Ishikawa (cell line): ENCODE results near the gene TEX35.

Experiments used
- CEBPB ChIP-seq: IDR thresholded peaks from 2 replicates; pipeline ENCODE4 v1.6.1; 2012
- CREB1 ChIP-seq: IDR thresholded peaks from 2 replicates; pipeline ENCODE4 v1.6.1; 2012; ENCODE audit warnings: low read depth
- EGR1 ChIP-seq: IDR thresholded peaks from 2 replicates; pipeline ENCODE4 v1.6.1; 2012
- EP300 ChIP-seq: IDR thresholded peaks from 2 replicates; pipeline ENCODE4 v1.6.1; 2012; ENCODE audit warnings: borderline replicate concordance
- FOXM1 ChIP-seq: IDR thresholded peaks from 2 replicates; pipeline ENCODE4 v1.6.1; 2012; ENCODE audit warnings: low read depth, borderline replicate concordance
- NFIC ChIP-seq: IDR thresholded peaks from 2 replicates; pipeline ENCODE4 v1.6.1; 2012
- RAD21 ChIP-seq: IDR thresholded peaks from 2 replicates; pipeline ENCODE4 v1.6.1; 2012; ENCODE audit warnings: low read depth
- TAF1 ChIP-seq: IDR thresholded peaks from 2 replicates; pipeline ENCODE4 v1.6.1; 2012; ENCODE audit warnings: low read depth, mild to moderate bottlenecking
- TCF12 ChIP-seq: IDR thresholded peaks from 2 replicates; pipeline ENCODE4 v1.6.1; 2012; ENCODE audit warnings: low read depth
- TEAD4 ChIP-seq: IDR thresholded peaks from 2 replicates; pipeline ENCODE4 v1.6.1; 2012
- YY1 ChIP-seq: IDR thresholded peaks from 2 replicates; pipeline ENCODE4 v1.6.1; 2012; ENCODE audit warnings: low read depth
- ZBTB7A ChIP-seq: IDR thresholded peaks from 2 replicates; pipeline ENCODE4 v1.6.1; 2012; ENCODE audit warnings: low read depth
- TF ChIP-seq, protein P1 (sequence below): IDR thresholded peaks from 2 replicates; pipeline ENCODE4 v1.6.1; 2012
- TF ChIP-seq, protein P2 (sequence below): IDR thresholded peaks from 2 replicates; pipeline ENCODE4 v1.6.1; 2012
- TF ChIP-seq, protein P3 (sequence below): IDR thresholded peaks from 2 replicates; pipeline ENCODE4 v1.6.1; 2012; ENCODE audit warnings: low read depth, mild to moderate bottlenecking

Gene TEX35

DNA sequence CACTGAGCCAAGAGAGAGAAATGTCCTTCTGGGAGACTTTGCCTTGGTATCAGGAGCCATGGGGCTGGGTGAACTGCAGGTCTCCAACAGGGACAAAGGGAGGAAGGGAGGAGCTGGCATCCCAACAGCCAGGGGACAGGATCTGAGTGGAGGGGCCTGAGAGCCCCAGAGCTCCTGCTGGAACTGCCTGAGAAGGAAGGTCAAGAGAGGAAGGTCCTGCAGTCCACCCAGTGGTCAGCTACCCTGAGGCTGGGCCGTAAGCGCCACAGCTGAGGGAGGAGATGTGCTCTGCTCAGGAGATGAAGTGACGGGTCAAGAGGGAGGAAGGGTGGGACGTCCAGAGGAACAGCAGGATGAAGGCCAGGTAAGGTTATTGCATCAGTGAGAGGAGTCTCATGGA lies 8.6 kb upstream of the TEX35 start:
- TF ChIP-seq EGR1 (no peak), TEAD4 (no peak), YY1 (no peak), NFIC (no peak), CREB1 (no peak), ZBTB7A (no peak), EP300 (no peak), RAD21 (no peak), TCF12 (no peak), FOXM1 (no peak)
- TF ChIP-seq, protein P1, sequence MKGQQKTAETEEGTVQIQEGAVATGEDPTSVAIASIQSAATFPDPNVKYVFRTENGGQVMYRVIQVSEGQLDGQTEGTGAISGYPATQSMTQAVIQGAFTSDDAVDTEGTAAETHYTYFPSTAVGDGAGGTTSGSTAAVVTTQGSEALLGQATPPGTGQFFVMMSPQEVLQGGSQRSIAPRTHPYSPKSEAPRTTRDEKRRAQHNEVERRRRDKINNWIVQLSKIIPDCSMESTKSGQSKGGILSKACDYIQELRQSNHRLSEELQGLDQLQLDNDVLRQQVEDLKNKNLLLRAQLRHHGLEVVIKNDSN: no peak
- TF ChIP-seq, protein P2, sequence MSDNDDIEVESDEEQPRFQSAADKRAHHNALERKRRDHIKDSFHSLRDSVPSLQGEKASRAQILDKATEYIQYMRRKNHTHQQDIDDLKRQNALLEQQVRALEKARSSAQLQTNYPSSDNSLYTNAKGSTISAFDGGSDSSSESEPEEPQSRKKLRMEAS: no peak
- TF ChIP-seq, protein P3, sequence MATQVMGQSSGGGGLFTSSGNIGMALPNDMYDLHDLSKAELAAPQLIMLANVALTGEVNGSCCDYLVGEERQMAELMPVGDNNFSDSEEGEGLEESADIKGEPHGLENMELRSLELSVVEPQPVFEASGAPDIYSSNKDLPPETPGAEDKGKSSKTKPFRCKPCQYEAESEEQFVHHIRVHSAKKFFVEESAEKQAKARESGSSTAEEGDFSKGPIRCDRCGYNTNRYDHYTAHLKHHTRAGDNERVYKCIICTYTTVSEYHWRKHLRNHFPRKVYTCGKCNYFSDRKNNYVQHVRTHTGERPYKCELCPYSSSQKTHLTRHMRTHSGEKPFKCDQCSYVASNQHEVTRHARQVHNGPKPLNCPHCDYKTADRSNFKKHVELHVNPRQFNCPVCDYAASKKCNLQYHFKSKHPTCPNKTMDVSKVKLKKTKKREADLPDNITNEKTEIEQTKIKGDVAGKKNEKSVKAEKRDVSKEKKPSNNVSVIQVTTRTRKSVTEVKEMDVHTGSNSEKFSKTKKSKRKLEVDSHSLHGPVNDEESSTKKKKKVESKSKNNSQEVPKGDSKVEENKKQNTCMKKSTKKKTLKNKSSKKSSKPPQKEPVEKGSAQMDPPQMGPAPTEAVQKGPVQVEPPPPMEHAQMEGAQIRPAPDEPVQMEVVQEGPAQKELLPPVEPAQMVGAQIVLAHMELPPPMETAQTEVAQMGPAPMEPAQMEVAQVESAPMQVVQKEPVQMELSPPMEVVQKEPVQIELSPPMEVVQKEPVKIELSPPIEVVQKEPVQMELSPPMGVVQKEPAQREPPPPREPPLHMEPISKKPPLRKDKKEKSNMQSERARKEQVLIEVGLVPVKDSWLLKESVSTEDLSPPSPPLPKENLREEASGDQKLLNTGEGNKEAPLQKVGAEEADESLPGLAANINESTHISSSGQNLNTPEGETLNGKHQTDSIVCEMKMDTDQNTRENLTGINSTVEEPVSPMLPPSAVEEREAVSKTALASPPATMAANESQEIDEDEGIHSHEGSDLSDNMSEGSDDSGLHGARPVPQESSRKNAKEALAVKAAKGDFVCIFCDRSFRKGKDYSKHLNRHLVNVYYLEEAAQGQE: no peak

DNA sequence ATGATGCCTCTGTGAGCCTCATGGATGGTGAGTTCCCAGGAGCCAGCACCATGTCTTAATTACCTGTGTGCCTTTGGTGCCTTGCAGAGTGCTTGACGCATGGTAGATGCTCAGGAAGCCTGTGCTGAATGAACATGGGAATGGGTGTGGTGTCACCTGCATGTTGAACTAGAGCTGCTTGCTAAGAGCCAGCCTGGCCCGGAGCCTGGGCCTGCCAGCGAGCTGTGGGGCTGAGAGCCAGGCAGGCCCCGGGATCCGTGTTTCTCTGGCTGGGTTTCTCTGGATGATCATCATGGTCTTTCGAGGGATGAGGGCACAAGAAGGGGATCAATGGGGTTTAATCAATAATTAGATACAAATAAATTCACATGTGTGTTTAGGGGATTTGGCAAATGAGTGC lies 6.7 kb upstream of the TEX35 start:
- TF ChIP-seq, protein P1: no peak
- TF ChIP-seq CREB1: no peak
- TF ChIP-seq FOXM1: no peak
- no peak for TF ChIP-seq RAD21
- no peak for TF ChIP-seq YY1
- TF ChIP-seq ZBTB7A: no peak
- no peak for TF ChIP-seq CEBPB
- no peak for TF ChIP-seq TEAD4
- TF ChIP-seq NFIC: no peak
- no peak for TF ChIP-seq TAF1
- TF ChIP-seq TCF12: no peak
- no peak for TF ChIP-seq EP300
- no peak for TF ChIP-seq EGR1
- TF ChIP-seq, protein P2: no peak
- TF ChIP-seq, protein P3: no peak

DNA sequence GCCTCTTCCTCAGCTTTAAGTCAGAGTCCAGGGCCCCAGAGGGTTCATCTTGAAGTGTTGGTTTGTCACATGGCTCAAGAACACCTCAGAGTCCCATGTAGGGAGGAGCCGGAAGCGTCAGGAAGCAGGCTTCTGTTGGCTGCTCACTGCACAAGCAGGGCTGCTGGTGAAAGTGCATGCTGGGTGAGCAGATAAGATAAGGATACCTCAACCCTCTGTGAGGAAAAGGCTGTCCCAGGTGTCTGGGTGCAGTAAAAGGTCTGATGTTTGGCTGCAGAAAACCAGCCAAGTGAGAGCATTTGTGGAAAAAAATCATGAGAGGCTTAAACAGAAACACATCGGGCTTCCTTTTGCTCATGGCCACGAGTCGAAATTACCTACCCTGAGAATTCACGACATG lies 6.2 kb upstream of the TEX35 start:
- TF ChIP-seq RAD21 (no peak), TAF1 (no peak), EP300 (no peak)
- TF ChIP-seq, protein P2: no peak

DNA sequence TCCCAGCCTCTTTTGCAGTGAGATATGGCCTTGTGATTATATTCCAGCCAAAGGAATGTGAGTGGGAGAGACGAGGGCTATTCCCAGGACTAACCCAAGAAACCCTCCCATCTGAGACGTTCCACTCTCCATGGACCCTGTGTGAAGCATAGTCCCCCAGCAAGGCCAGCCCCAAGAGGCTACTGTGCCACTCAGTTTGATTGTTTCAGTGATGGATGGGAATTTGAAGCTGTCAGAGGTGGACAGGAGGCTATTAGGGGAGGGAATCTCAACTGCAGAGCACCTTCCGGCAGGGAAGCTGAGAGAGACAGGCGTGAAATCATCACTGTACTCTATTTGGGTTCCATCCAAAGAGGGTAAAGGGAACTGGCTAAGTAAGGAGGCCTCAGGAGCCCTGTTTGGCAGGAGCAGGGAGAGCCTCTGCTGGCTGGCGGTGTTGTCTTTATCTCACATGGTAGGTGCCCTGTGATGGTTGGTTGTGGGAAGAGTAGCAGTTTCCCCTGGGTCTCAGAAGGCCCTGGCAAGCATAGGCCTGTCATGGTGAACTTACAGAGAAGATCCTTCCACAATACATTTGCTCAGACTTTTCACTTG lies 3.4 kb upstream of the TEX35 start:
- TF ChIP-seq, protein P1: no peak
- TF ChIP-seq TCF12: no peak
- TF ChIP-seq TEAD4: no peak
- TF ChIP-seq NFIC: no peak
- TF ChIP-seq TAF1: no peak
- TF ChIP-seq EGR1: no peak
- TF ChIP-seq RAD21: no peak
- TF ChIP-seq CEBPB: no peak
- TF ChIP-seq, protein P3: no peak
- no peak for TF ChIP-seq EP300
- no peak for TF ChIP-seq YY1
- TF ChIP-seq FOXM1: no peak
- TF ChIP-seq, protein P2: no peak
- TF ChIP-seq ZBTB7A: no peak
- TF ChIP-seq CREB1: no peak
